ENCODE data around the gene PIP5KL1.

The PIP5KL1 gene

DNA sequence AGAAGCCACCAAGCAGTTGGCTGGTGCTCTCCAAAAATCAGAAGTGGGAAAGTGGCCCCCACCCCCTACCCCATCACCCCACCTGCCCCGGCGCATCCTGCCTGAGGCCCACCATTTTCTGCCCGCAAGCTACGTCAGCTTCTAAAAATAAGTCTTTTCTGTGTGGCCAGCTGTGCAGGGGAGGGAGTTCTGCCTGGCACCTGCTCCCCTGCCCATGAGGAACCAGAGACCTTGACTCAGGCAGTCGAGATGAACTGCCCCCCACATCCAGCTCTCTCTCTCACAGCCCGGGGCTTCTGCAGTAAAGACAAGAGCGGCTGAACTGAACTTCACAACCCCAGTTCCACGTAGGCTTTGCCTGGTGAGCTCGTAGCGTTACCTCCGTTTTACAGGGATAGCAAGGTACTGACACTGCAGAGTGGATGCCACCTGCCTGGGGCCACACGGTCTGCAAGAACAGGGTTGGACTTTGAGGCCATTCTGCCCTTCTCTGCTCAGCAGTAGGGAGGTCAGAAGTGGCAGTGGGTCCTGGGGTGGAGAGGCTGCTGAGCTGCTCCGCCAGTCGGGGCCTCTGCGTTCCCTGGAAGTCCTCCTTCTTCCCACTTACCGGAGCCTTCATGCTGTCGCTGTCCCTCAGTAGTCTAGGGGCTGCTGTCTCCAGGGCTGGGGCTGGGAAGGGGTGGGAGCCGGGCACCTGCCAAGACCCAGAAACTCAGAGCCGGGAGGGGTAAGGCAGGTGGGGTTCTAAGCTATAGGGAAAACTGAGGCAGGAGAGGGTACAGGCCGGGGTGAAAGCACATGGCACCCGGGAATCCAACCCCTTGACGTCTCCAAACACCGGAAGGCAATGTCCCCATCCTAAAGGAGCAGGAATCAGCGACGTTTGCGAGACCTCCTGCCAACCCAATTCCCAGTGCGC is 14.5 kb downstream of the PIP5KL1 start:
- no peak for DNase-seq (ENCODE audit: low spot score)

DNA sequence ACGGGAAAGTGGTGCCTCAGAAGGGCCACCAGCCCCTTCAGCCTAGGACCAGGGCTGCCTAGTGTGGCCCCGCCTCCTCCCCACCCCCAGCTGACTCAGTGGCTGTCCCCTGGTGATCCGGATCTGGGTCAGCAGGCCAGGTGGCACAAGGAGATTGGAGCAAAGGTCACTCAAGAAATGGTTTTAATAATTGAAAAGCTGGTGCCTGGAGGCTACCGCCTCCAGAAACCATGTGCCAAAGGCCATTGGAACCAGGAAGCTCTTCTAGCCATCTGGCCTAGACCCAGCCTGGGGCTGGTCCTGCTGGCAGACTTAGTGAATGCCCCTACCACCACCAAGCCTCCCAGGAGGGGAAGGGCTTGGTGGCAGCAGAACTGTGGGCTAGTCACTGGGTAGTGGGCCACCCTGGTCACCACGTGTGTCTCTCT is 15.2 kb downstream of the PIP5KL1 start:
- no peak for DNase-seq (ENCODE audit: low spot score)

DNA sequence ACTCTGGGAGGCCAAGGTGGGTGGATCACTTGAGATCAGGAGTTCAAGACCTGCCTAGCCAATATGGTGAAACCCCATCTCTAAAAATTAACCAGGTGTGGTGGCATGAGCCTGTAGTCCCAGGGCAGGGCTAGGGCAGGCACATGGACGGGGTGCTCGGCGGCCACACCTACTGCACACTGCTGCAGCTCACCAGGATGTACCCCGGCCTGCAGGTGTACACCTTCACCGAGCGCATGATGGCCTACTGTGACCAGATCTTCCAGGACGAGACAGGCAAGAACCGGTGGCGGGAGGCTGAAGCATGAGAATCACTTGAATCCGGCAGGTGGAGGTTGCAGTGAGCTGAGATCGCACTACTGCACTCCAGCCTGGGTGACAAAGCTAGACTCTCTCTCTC is 16.9 kb downstream of the PIP5KL1 start:
- DNase-seq (ENCODE audit: low spot score) = no peak

DNA sequence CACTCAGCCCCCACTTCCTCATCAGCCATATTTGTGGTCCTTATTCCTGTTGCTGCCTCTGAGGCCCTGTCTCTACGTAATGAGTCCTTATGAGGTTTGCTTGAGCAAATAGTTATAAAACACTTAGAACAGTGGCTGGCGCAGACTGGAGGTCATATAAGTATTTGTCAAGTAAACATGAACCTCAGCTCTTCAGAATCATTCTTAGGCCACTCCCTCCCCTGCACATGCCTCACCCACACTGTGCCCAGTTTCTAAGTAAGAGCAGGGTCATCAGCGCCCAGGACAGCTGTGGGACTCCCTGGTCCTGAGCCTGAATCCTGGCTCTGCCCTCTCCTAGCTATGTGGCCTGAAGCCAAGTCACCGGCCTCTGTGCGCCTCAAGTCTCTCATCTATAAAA is 17.7 kb downstream of the PIP5KL1 start:
- DNase-seq (ENCODE audit: low spot score) = no peak

DNA sequence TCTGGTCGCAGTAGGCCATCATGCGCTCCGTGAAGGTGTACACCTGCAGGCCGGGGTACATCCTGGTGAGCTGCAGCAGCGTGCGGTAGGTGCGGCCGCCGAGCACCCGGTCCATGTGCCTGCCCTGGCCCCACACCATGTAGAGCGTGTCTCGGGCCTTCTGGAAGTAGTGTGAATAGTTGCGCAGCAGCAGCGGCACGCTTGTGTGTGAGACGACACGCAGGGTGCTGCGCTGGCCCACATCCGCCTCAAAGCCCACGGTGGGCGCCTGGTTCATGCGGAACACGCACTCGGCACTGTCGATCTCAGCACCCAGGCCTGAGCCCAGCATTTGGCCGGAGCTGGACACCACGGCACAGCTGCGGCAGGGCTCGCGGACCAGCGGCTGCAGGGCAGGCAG is 18.3 kb downstream of the PIP5KL1 start:
- no peak for DNase-seq (ENCODE audit: low spot score)

DNA sequence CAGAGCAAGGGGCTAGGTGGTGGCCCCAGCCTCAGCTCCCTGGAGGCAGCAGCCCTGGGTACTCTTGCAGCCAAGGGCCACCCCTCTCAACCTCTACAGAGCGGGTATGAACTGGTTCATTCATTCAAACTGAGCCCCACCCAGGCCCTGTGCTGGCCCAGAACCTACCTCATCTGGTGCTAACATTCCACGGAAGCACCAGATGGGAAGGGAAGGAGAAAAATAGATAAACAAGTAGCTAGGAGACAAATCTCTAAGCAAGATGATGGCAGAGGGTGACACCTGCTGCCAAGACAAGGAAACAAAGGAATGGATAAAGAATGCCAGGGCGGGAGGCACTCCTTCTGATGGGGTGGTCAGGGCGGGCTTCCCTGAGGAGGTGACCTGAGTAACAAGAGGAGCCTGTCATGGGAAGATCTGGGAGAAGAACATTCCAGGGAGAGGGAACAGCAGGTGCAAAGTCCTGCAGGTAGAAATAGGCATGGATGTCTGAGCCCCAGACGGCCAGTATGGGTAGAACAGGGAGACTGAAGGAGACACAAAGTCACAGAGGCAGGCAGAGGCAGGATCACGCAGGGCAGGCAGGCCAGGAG is 19.9 kb downstream of the PIP5KL1 start:
- DNase-seq (ENCODE audit: low spot score) = no peak

DNA sequence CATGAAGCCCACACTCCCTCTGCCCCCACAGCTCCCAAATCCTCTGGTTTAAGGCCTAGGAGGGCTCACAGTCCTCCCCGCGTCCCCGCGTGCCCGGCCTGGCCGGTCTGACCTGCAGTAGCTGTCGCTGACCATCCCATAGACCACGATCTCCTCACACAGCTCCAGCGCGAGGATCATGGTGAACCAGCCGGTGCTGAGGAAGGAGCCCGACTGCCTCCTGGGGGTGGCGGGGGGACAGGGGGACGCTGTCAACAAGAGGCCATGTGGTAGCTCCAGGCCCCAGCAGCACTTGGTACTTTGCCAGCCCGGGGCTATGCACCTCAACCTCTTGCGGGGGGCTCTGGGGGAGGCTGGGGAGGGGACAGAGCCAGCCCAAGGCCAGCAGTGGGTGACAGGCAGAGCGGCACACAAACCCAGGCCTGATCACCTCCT is 20.7 kb downstream of the PIP5KL1 start:
- DNase-seq (ENCODE audit: low spot score) = no peak

DNA sequence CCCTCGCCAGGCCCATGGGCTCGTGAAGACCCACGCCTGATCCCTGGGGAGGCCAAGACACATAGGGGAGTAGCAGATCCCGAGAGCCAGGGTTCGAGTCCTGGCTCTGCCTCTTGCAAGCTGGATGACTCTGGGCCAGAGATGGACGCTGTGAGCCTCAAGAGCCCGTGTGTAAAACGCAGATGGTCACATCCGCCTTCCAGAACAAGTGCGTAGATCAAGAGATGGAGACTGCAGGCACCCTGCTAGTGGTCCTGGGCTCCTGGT is 22.0 kb downstream of the PIP5KL1 start:
- no peak for DNase-seq (ENCODE audit: low spot score)

DNA sequence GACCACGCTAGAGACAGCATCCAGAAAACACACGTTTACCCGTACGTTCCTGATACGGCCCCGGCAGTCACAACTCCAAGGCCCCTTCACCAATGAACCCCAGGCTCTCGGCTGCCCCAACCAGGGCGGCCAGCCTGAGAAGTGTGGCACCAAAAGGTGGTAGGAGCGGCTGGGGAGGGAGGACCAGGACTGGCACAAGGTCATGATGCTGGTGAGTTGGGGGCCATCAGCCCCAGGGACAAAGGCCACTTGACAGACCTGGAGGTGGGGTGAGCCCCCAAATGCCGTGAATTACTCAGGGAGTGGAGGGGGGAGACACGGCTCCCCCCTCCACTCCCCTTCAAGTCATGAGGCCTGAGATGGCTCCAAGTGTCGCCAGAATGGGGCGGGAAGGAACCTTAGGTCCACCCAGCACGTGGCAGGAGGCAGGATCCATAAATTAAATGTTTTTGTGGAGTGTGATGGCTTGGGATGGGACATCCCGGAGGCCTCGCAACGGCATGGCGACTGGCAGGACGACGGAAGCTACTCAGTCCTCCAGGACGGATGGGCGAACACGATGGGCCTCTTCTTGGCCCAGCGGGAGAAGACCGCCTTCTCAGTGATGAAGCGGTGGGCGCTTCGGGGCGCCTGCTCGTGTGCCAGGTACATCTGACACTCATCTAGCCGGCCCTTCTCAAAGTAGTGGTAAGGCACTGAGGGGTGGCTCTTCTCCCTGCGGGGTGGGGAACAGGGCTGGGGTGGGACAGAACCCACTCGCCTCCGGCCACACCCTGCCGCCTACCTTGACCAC is 22.5 kb downstream of the PIP5KL1 start:
- no peak for DNase-seq (ENCODE audit: low spot score)

DNA sequence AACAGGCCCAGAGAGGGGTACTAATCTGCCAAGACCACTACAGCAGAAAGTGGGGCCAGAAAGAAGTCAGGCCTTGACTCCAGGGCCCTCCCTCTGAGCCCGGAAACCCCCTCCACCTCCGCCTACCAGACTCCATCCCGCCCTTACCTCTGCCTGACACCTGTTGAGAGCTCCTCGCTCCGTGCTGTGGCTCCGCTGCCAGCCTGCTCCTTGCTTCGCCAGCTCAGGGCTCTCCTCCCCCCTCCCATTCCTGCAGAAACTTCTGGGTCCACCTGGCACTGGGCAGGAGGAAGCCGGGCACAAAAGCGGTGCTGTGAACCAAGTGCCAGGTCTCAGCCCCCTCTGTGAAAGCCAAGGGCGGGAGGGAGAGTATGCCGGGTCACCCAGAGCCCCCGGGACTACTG is 24.8 kb downstream of the PIP5KL1 start:
- no peak for DNase-seq (ENCODE audit: low spot score)

DNA sequence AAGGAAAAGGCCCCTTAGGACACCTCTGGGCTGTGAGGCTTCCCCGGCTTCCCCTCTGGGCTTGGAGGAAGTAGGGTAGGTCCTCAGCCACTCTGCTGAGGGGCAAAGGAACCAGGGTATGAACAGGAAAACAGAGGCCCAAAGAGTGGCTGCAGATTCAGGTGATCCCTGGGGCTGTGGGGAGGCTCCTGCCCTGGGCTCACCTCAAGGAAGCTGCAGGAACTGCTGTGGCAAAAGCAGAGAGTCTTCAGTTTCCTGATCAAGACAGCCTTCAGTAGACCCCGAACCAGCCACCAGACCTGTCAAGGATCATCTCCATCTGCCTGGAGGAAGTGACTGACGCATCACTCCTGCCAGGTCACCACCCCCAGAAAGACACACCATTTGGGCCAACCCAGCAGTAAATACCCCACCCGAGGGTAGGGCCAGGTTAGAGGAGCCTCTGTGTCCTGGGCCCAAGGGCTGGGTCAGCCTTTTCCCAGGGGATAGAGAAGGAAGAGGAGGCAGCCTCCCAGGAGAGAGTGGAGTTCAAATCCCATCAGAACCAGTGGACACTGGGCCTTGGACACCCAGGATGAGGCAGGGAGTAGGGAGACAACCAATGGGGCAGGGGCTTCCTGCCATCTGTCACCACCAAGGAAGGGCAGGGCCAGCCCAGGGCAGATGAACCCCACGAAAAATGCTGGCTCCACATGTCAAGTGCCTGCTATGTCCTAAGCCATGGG is 25.4 kb downstream of the PIP5KL1 start:
- no peak for DNase-seq (ENCODE audit: low spot score)

DNA sequence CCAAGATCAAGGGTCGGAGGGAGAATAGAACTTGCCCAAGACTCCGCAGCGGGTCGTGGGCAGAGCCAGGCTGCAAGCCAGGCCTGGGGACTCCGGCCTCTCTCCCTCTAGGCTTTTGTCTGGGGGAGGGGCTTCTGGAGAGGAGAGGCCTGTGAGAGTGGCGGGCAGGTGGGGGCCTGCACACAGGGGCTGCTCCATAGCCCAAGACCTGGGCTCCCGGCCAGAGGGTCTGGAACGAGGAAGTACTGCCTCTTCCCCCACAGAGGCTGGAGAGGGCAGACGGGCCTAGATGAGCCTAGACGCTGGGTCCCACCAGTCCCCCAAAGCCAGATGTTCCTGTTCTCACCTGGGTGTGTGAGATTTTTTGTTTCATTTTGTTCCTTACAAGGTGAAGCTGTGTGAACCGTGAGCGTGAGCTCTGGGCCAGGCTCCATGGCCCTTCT is 26.0 kb downstream of the PIP5KL1 start:
- DNase-seq (ENCODE audit: low spot score) = no peak

DNA sequence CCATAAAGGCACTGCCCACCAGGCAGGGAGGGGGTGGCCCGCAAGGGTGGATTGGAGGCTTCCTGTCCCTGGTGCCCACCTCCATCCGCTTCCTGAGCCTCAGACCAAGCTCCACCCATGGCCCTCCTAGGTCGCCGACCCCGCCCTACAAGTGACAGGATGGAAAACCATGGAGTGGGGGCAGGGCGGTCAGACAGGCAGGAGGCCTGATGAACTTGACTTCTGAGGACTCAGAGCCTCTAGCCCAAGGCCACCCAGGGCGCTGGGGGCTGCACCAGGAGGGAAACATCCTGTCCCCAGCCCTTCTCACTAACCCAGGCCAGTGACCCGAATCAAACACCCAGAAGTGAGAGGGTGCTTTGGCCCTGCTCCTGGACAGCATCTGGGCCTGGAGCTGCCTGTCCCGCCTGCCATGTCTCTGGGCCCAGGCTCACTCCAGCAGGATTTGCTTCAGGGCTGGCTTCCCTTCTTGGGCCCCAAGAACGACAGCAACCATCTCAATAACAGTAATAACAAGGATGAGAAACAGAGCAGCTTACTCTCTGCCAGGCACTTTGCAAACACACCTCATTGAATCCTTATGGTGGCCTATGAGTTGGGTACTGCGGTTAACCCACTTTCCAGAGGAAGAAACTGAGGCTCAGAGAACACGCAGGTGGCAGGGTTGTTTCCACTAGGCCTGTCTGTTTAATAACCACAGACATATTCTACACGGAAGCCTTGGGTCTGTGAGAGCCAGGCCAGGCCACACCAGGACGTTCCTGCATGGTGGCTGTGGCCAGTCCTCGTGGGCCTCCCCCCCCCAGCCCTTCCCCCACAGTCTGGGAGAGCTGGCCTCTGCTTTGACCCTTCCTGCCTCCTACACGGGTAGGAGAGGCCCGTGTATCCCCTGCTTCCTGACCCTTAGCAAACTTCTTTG is 26.8 kb downstream of the PIP5KL1 start:
- DNase-seq (ENCODE audit: low spot score) = no peak

DNA sequence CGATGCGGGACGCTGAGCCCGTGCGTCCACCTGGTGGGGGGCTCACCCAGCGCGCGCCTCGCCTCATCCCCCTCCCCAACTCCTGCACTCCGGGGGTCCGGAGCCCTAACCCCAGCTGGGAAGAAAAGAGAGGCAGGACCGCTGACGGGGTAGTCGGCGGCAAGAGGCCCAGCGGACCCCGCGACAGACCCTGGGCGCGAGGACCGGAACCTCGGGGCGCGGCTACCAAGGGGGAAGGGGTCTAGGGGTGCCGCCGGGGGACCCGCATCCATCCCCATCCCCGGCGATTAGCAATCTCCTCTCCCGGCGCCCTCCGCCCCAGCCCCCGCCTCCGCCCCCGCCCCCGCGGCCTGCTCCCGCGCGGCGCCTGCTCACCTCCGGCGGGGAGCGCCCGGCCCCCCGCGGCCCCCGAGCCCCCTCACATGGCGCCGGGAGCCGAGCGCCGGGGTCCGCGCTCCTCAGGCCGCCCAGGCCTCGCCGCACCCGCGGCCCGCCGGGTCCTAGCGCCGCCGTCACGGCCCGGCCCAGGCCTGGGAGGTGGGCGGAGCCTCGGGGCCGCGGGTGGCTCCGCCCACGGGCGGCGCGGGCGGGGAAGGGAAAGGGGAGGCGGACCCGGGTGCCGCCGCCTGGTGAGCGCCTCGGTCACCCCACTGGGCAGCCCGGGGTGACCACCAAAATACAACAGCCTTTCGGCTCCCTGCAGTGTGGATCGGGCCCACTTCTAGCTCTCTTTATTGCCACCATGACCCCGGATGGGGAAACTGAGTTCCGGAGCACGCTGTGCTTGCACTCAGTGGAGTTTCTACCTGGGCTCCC is 31.2 kb downstream of the PIP5KL1 start, which contains the start of gene ST6GALNAC6:
TSS of gene ST6GALNAC6 (minus strand) at position 476 of the 816 bp plus-strand sequence. CDS start 1,622 bp downstream, outside the sequence.
- peak; percentile 86 for DNase-seq (ENCODE audit: low spot score)

DNA sequence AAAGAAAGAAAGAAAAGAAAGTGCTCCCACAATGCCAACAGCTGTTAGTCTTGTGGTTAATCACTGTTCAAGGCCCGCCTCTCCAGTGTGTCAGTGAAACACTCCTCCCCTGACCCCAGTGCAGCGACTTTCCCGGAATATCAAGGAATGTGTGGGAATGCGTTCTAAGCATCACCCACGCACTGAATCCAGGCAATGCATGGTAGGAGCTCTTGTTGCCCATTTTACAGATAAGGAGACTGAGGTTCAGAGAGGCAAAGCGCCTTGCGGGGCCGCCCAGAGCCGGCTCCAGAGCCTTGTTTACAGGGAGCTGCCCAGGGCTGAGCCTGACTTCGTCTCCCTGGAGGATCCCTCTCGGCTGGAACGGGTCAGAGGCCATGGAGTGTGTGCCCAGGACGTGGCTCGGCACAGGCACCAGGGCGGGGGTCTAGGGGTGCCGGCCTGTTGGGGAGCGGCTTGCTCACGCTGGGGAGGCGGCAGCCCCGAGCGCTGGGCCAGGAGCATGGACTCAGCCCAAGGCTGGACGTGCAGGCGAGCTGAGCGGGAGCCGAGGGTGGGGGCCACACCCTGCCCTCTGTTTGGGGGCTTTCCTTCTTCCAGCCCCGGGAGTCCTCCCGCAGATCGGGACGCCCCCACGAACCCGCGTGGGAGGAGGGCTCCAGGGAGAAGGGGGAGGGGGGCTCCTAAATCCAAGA is 32.0 kb downstream of the PIP5KL1 start:
- no peak for DNase-seq (ENCODE audit: low spot score)

DNA sequence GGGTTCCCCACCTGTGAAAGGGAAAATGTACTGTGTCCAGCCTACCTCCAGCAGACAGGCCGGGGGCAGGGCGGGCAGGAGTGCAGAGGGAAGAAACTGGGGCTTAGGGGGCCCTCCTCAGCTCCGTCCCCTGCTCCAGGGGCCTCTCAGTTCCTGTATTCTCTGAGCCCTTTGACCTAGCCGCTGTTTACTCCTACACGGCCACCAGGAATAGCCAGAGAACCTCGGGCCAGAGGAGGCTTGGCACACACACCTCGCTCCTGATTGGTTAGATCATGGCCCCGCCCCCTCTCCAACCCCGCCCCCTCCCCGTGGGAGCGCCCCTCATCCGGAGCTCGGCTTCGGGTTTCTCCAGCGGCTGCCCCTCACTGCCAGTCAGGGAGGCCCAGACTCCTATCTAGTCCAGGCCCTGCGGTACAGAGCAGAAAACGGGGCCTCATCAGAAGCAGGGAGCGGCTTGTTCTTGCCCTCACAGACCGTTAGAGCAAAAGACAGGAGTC is 33.3 kb downstream of the PIP5KL1 start:
- peak; percentile 89 for DNase-seq (ENCODE audit: low spot score)

DNA sequence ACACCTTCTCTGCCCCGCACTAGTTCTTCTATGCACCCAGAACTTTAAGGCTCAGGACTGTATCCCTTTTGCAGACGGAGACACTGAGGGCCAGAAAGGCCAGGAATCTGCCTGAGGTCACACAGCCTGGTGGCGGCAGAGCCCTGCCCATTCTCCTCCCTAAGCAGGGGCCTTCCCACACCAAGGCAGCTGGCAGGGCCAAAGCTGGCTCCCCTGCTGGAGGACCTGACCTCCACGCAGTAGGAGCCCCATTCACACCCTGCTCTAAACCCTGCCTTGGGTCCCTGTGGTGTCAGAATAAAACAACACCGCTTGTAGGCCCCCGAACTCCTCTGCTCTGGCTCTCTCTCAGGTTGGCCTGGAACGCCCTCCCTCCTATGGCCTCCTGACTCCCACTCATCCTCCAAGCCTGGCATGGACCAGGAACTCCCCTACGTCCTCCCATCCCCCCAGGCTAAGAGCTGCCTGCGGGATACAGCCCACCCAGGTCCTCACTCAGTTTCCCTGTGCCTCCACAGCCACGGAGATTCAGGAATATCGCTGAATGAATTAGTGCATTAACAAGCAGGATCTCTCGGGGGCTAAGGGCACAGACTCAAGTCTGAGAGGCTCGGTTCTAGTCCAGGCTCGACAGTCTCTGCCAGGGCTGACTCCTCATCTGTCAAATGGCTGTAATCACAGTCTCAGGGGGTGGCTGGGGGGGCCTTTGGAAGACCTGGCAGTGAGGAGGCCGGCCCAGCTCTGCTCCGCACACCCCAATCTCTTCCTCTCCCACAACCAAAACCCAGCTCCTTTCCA is 34.0 kb downstream of the PIP5KL1 start:
- DNase-seq (ENCODE audit: low spot score) = no peak

DNA sequence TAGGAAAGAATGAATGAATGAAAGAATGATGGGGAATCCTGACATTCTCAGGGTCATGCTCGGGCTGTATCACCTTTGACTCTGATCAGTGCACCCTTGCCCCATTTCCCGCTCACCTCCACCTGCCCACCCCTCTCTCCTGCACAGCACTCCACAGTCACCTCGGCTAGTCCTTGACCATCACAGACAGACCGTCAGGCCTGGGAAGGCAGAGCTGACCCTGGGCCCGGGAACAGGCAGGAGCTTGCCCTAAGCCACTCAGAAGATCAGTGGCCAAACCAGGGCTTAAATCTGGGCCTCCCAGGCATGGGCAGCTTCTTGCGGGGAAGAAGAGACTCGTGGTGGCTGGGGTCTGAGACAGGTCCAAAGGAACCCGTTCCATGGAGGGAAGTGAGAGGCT is 34.8 kb downstream of the PIP5KL1 start:
- no peak for DNase-seq (ENCODE audit: low spot score)

Data from left forelimb (tissue), 1 donor.